ENCODE data around the gene CCDC170.

- TF ChIP-seq EP300 (IDR thresholded peaks at IDR 0.05; ENCODE audit: low read depth) (no peak), POLR2A (IDR thresholded peaks at IDR 0.05) (no peak), POLR2AphosphoS5 (IDR thresholded peaks at IDR 0.05) (no peak)
Measured at GRCh38 chr6:151475653-151476523, 17.9 kb upstream of the CCDC170 start.
